ENCODE results near the gene ITGB4.

Gene ITGB4

DNA sequence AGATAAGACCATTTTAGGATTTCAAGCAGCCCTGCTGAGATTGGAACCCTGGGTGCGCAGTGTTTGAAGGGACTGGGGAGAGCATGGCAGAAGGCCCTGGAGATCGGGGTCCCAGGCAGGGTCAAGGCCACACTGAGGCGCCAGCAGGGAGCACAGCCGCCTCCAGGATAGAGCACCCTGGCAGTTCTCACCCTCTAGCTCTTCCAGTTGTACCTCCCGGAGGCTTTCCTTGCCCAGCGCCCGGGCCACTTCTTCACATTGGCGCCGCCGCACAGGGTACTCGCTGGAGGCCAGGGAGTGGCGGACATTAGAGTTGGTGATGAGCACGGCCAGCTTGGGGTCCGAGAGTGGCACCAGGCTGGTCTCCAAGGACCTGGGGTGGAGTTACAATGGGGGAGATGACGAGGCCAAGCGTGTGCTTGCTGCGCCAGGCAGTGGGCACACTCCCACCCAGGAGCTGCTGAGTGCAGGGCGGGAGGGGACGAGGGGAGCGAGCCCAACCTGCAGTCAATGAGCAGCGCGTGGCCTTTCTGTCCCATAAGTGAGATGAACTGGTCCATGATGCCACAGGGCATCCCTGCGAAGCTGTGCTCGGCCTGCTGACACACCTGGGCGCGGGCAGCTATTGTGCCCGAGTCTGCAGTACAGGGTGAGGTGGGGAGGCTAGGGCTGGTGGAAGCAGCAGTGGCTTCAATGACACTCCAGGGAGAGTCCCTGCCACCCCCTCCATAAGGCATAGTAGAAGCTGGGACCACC lies 41.4 kb downstream of the ITGB4 start:
- no peaks in the 10 kb centered on the region for H3K27me3 ChIP-seq (ENCODE audit: low read depth, low read length)
- H3K4me3 ChIP-seq (ENCODE audit: low read length): no peak overlapping the region
- no peak overlapping the region for H3K9ac ChIP-seq (ENCODE audit: low read length)
- H3K9me3 ChIP-seq (ENCODE audit: insufficient read depth, low read length): no peaks in the 10 kb centered on the region
- peaks cover 11% of the 10 kb centered on the region for H3K4me1 ChIP-seq (ENCODE audit: low read length)
- H3K79me2 ChIP-seq (ENCODE audit: low read length): no peaks in the 10 kb centered on the region
- peaks cover 3% of the 10 kb centered on the region for H3K36me3 ChIP-seq (replicated peaks; ENCODE audit: low read depth, low read length)
- no peak overlapping the region for H3K4me2 ChIP-seq (ENCODE audit: low read length)
- H2AFZ ChIP-seq (ENCODE audit: low read depth, low read length): no peak overlapping the region
- TF ChIP-seq, protein P1, sequence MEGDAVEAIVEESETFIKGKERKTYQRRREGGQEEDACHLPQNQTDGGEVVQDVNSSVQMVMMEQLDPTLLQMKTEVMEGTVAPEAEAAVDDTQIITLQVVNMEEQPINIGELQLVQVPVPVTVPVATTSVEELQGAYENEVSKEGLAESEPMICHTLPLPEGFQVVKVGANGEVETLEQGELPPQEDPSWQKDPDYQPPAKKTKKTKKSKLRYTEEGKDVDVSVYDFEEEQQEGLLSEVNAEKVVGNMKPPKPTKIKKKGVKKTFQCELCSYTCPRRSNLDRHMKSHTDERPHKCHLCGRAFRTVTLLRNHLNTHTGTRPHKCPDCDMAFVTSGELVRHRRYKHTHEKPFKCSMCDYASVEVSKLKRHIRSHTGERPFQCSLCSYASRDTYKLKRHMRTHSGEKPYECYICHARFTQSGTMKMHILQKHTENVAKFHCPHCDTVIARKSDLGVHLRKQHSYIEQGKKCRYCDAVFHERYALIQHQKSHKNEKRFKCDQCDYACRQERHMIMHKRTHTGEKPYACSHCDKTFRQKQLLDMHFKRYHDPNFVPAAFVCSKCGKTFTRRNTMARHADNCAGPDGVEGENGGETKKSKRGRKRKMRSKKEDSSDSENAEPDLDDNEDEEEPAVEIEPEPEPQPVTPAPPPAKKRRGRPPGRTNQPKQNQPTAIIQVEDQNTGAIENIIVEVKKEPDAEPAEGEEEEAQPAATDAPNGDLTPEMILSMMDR (IDR thresholded peaks at IDR 0.05; ENCODE audit: low read depth, low read length): no peak
- no peak for TF ChIP-seq EZH2phosphoT487 (IDR thresholded peaks at IDR 0.05; ENCODE audit: low read depth)
- no peaks in the 10 kb centered on the region for H4K20me1 ChIP-seq (ENCODE audit: insufficient read depth, low read length)
- H3K27ac ChIP-seq (ENCODE audit: low read length): no peak overlapping the region

DNA sequence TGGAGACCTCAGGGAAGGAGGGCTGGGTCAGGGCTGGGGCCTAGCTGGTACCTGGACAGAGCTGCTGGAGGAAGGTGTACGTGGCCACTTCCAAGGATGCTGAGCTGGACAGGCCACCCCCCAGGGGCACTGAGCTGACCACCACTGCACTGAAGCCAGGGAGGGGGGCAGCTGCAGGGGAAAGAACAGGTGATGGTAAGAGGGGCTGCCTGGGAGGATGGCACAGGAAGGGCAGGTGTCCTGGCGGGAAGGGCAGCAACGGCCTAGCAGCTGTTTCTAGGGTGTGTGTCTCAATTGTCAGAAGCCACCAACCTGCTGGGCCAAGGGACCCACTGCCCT lies 42.0 kb downstream of the ITGB4 start:
- TF ChIP-seq EZH2phosphoT487 (IDR thresholded peaks at IDR 0.05; ENCODE audit: low read depth): no peak
- TF ChIP-seq, protein P1 (IDR thresholded peaks at IDR 0.05; ENCODE audit: low read depth, low read length): no peak
- no peak overlapping the region for H3K4me3 ChIP-seq (ENCODE audit: low read length)
- H3K9me3 ChIP-seq (ENCODE audit: insufficient read depth, low read length): no peaks in the 10 kb centered on the region
- H3K27ac ChIP-seq (ENCODE audit: low read length): no peak overlapping the region
- peaks cover 11% of the 10 kb centered on the region for H3K4me1 ChIP-seq (ENCODE audit: low read length)
- peaks cover 3% of the 10 kb centered on the region for H3K36me3 ChIP-seq (replicated peaks; ENCODE audit: low read depth, low read length)
- H3K4me2 ChIP-seq (ENCODE audit: low read length): no peak overlapping the region
- no peaks in the 10 kb centered on the region for H3K27me3 ChIP-seq (ENCODE audit: low read depth, low read length)
- H3K79me2 ChIP-seq (ENCODE audit: low read length): no peaks in the 10 kb centered on the region
- H3K9ac ChIP-seq (ENCODE audit: low read length): no peak overlapping the region
- H4K20me1 ChIP-seq (ENCODE audit: insufficient read depth, low read length): no peaks in the 10 kb centered on the region
- H2AFZ ChIP-seq (ENCODE audit: low read depth, low read length): no peak overlapping the region

DNA sequence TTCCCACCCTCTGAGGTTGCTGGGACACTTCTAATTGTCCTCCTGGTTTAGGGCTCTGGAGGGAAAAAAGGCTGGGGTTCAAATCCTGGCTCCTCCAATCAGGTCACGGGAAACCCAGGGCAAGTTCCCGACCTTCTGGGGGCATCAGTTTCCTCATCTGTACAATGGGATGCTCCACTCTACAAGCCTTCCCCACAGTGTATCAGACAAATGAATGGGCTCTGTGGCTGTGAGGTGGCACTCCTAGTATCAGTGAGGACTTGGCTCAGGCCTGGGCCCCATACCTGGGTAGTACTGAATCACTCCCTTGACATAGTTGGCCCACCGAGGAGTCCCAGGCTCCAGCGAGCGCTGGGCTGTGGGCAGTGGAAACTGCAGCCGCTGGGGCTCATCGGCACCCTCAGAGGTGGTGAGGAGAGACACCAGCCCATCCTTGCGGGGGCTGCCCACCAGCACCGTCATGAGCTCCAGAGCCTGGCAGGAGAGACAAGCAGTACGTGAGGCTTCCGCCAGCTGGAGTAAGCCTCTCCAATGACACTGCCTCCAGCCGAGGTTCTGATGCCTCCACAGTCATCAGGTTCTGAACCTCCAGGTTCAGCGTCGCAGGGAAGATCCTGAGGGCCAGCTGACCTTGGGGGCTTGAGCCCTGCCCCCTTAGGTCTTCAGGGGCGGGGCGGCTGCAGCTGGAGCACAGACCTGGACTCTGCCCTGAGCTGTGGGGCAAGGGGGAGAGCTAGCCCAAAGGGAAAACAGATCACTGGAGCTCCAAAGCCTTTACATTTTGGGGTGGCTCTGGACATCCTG lies 42.6 kb downstream of the ITGB4 start:
- Histone ChIP-seq H3K9ac (ENCODE audit: low read length) (peak overlapping the region; percentile 86), H4K20me1 (ENCODE audit: insufficient read depth, low read length) (no peaks in the 10 kb centered on the region), H3K79me2 (ENCODE audit: low read length) (no peaks in the 10 kb centered on the region), H2AFZ (ENCODE audit: low read depth, low read length) (peak overlapping the region; percentile 60; the same call in 1 of the 2 replicates), H3K4me1 (ENCODE audit: low read length) (peaks cover 11% of the 10 kb centered on the region), H3K36me3 (replicated peaks; ENCODE audit: low read depth, low read length) (peaks cover 3% of the 10 kb centered on the region), H3K9me3 (ENCODE audit: insufficient read depth, low read length) (no peaks in the 10 kb centered on the region), H3K4me2 (ENCODE audit: low read length) (peak overlapping the region; percentile 94), H3K27ac (ENCODE audit: low read length) (no peak overlapping the region), H3K4me3 (ENCODE audit: low read length) (peak overlapping the region; percentile 84), H3K27me3 (ENCODE audit: low read depth, low read length) (no peaks in the 10 kb centered on the region)
- TF ChIP-seq, protein P1 (IDR thresholded peaks at IDR 0.05; ENCODE audit: low read depth, low read length): no peak
- no peak for TF ChIP-seq EZH2phosphoT487 (IDR thresholded peaks at IDR 0.05; ENCODE audit: low read depth)

DNA sequence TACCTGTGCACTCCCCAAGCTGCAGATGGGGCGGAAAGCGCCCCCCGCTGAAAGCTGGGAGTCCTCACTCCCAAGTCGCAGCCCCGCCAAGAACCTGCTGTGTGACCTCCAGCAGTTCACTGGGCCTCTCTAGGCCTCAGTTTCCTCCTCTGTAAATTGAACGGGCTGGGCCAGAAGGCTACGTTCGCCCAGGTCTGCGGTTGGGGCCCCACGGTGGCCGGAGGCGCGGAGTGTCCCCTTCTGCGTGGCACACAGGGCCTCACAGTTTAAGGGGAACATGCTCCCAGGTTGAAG lies 43.1 kb downstream of the ITGB4 start:
- Histone ChIP-seq H3K9ac (ENCODE audit: low read length) (peak overlapping the region; percentile 86), H3K4me2 (ENCODE audit: low read length) (peak overlapping the region; percentile 94), H3K4me1 (ENCODE audit: low read length) (peaks cover 11% of the 10 kb centered on the region), H3K36me3 (replicated peaks; ENCODE audit: low read depth, low read length) (peaks cover 3% of the 10 kb centered on the region), H4K20me1 (ENCODE audit: insufficient read depth, low read length) (no peaks in the 10 kb centered on the region), H3K79me2 (ENCODE audit: low read length) (no peaks in the 10 kb centered on the region), H3K4me3 (ENCODE audit: low read length) (peak overlapping the region; percentile 84), H3K27ac (ENCODE audit: low read length) (no peak overlapping the region), H3K9me3 (ENCODE audit: insufficient read depth, low read length) (no peaks in the 10 kb centered on the region), H2AFZ (ENCODE audit: low read depth, low read length) (peak overlapping the region; percentile 60; the same call in 1 of the 2 replicates), H3K27me3 (ENCODE audit: low read depth, low read length) (no peaks in the 10 kb centered on the region)
- TF ChIP-seq, protein P1 (IDR thresholded peaks at IDR 0.05; ENCODE audit: low read depth, low read length): no peak
- TF ChIP-seq EZH2phosphoT487 (IDR thresholded peaks at IDR 0.05; ENCODE audit: low read depth): no peak

Measured in OCI-LY3 (cell line).